ENCODE results near the gene ITPRIPL2. TPM values are rescaled to one million over a fixed set of nuclear protein-coding genes. Genes with fewer than 3 reads are reported as not detected.

The ITPRIPL2 gene
- polyA plus RNA-seq, 1 donor from 2014 or later: 4.7 TPM

DNA sequence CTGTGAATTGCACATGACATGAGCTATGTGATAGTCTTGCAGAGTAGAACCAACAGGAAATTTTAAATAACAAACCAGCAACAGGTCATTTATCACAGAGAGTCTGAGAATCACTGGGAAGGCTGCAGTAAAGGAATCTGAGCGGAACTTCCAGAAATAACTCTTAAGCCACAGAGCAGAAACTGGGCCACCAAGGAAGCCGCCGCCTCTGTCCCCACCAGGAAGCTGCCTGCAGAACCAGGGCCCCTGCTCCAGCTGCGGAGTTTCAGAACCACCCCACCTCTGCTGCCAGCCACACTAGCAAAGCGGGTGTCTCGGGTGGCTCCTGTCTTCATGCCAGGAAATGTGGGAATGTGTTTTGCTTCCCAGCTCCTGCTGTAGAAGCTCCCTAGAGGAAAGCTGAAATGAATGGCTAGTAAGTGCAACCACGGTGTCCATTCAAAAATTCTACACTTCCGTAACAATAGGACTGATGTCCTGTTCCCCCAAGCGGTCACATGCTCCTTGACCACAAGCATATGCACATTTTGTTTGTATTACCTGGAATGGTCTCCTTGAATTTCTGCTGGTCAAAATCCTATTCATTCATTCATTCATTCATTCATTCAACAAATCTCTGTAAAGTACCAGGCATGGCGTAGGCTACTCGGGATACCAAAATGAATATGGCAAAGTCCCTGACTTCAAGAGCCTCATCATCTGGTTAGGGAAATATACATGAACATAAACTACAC is 7.7 kb upstream of the ITPRIPL2 start:
- H3K4me3 Mint-ChIP-seq: no peak overlapping the region
- peaks cover 0 to 2% (median 0%) of the 10 kb centered on the region in 3 donors for H3K4me1 Mint-ChIP-seq
- peaks cover 1% of the 10 kb centered on the region for H3K36me3 Mint-ChIP-seq
- H3K27ac Mint-ChIP-seq: no peak overlapping the region
- peaks cover 0 to 2% (median 0%) of the 10 kb centered on the region in 3 donors for H3K9me3 Mint-ChIP-seq
- H3K27me3 Mint-ChIP-seq: no peaks in the 10 kb centered on the region

DNA sequence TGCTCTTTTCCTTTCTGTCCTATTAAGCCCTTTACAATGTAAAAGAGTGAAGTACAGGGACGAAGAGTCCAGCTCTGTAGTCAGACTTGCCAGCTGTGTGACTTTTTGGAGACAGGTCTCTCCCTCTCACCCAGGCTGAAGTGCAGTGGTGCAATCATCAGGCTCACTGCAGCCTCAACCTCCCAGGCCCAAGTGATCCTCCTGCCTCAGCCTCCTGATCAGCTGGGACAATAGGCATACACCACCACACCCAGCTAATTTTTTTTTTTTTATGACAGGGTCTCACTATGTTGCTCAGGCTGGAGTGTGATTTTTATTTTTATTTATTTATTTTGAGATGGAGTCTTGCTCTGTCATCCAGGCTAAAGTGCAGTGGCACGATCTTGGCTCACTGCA is 7.1 kb upstream of the ITPRIPL2 start:
- H3K36me3 Mint-ChIP-seq: peaks cover 1% of the 10 kb centered on the region
- H3K27me3 Mint-ChIP-seq: no peaks in the 10 kb centered on the region
- H3K9me3 Mint-ChIP-seq: no peaks in the 10 kb centered on the region
- H3K4me1 Mint-ChIP-seq: peaks cover 0 to 2% (median 0%) of the 10 kb centered on the region in 3 donors
- H3K4me3 Mint-ChIP-seq: no peak overlapping the region
- H3K27ac Mint-ChIP-seq: no peak overlapping the region

DNA sequence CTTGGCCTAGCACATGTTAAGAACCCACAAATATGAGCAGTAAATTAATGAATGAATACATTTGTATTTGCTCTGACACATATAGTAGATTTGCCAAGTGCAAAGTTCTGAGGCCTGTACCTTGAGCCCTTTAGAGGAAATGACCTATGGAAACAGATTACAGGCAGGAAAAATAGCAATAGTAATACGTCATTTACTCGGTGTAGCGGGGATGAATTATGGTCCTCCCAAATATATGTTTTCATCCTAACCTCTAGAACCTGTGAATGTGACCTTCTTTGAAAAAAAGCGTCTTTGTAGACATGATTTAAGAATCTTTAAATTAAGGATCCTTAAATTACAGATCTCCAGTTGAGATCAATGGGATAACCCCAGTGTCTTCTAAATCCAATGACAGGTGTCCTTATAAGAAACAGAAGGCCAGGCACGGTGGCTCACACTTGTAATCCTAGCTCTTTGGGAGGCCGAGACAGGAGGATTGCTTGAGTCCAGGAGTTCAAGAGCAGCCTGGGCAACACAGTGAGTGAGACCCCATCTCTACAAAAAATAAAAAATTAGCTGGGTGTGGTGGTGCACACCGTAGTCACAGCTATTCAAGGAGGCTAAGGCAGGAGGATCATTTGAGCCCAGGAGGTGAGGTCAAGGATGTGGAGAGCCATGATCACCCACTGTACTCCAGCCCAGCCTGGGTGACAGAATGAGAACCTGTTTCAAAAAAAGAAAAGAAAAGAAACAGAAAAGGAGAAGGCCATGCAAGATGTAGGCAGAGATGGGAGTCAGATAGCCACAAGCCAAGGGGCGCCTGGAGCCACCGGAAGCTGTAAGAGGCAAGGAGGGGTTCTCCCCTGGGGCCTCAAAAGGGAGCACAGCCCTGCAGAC is 5.1 kb upstream of the ITPRIPL2 start:
- H3K27me3 Mint-ChIP-seq: no peaks in the 10 kb centered on the region
- peaks cover 4 to 9% (median 7%) of the 10 kb centered on the region in 3 donors for H3K4me1 Mint-ChIP-seq
- no peak overlapping the region for H3K27ac Mint-ChIP-seq
- peak overlapping the region in 1 of 4 donors; percentile 49 for H3K4me3 Mint-ChIP-seq
- H3K9me3 Mint-ChIP-seq: no peaks in the 10 kb centered on the region
- peaks cover 1% of the 10 kb centered on the region for H3K36me3 Mint-ChIP-seq

DNA sequence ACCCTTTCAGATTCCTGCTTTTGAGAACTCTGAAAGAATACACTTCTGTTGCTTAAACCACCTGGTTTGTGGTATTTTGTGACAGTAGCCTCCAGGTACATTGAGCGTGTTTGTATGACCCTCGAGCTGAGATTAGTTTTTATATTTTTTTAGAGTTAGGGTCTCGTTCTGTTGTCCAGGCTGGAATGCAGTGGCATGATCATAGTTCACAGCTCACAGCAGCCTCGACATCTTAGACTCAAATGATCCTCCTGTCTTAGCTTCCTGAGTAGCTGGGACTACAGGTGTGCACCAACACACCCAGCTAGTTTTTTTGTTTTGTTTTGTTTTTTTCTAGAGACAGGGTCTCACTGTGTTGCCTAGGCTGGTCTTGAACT is 4.5 kb upstream of the ITPRIPL2 start:
- Mint-ChIP-seq H3K27me3 (no peaks in the 10 kb centered on the region), H3K9me3 (no peaks in the 10 kb centered on the region), H3K4me3 (peak overlapping the region in 1 of 4 donors; percentile 49), H3K36me3 (peaks cover 1% of the 10 kb centered on the region), H3K4me1 (peaks cover 4 to 9% (median 5%) of the 10 kb centered on the region in 3 donors), H3K27ac (no peak overlapping the region)

DNA sequence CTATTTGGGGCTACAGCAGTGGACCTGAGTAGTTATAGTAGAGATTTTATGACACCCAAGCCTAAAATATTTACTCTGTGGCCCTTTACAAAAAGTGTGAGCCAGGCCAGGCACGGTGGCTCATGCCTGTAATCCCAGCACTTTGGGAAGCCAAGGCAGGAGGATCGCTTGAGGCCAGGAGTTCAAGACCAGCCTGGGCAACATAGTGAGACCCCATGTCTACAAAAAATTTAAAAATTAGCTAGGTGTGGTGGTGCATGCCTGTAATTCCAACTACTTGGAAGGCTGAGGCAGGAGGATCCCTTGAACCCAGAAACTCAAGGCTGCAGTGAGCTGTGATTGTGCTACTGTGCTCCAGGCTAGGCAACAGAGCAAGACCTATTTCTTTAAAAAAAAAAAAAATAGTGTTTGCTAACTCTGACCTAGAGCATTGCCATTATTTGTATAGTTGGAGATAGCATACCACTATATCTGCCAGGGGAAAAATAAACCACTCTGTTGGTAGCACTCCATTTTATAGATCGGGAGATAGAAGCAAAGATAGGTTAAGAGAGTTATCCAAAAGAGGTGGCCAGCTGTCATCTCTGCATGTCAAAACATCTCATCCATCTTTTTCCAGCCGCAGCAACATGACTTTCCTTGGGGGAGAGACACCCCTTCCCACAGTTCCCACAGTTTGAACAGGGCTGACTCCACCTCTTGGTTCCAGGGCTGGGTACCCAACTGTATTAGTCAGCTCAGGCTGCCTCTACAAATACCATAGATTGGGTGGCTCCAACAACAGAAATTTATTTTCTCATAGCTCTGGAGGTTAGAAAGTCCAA is 3.0 kb upstream of the ITPRIPL2 start:
- Mint-ChIP-seq H3K27ac (peak overlapping the region in 1 of 3 donors; percentile 35), H3K9me3 (no peaks in the 10 kb centered on the region), H3K27me3 (no peaks in the 10 kb centered on the region), H3K4me3 (peak overlapping the region in 1 of 4 donors; percentile 3), H3K4me1 (peaks cover 4 to 9% (median 5%) of the 10 kb centered on the region in 3 donors), H3K36me3 (peaks cover 1% of the 10 kb centered on the region)

GRCh38 chr16:19112099-19112407 is 1.7 kb upstream of the ITPRIPL2 start:
- H3K36me3 Mint-ChIP-seq: peaks cover 1% of the 10 kb centered on the region
- no peaks in the 10 kb centered on the region for H3K27me3 Mint-ChIP-seq
- no peaks in the 10 kb centered on the region for H3K9me3 Mint-ChIP-seq
- H3K27ac Mint-ChIP-seq: peak overlapping the region in 2 of 3 donors; percentile 23 to 87
- H3K4me3 Mint-ChIP-seq: peak overlapping the region; percentile 13 to 72 (median 48)
- H3K4me1 Mint-ChIP-seq: peaks cover 14 to 19% (median 15%) of the 10 kb centered on the region in 3 donors

- Mint-ChIP-seq H3K9me3 (no peaks in the 10 kb centered on the region), H3K27me3 (no peaks in the 10 kb centered on the region), H3K36me3 (no peaks in the 10 kb centered on the region), H3K4me1 (peaks cover 29 to 34% (median 30%) of the 10 kb centered on the region in 3 donors), H3K4me3 (peak overlapping the region; percentile 83 to 91 (median 85)), H3K27ac (peak overlapping the region in 1 of 3 donors; percentile 89)
Observed at GRCh38 chr16:19114359-19115147, 789 bp downstream of the ITPRIPL2 start.

DNA sequence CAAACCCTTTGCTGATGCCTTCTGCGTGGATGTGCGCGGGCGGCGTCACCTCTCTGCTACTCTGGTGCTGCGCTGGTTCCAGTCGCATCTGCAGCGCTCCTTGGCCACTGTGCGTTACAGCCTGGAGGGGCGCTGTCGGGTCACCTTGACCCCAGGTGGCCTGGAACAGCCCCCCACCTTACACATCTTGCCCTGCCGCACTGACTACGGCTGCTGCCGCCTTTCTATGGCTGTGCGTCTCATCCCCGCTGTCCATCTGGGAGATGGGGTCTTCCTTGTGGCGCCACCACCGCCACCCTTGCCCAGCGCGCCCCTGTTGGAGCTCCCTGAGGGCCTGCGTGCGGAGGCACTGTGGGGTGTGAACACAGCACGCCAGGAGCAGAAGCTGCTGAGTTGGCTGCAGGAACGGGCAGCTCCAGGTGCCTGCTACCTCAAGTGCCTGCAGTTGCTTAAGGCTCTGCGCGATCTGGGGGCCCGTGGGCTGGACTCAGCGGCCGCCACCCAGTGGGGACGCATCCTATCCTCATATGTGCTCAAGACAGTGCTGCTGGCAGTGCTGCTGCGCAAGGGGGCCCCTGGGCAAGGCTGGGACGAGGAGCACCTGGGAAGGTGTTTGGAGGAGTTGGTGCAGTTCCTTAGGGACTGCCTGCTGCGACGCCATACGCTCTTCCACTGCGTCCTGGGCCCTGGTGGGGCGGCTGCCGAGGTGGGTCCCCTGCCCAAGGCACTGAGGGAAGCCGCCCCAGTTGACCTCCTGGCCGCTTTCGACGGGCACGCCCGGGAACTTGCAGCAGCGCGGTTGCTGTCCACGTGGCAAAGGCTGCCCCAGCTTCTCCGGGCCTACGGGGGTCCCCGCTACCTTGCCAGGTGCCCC is 1.6 kb downstream of the ITPRIPL2 start:
- Mint-ChIP-seq H3K27ac (no peak overlapping the region), H3K4me3 (peak overlapping the region; percentile 40 to 72 (median 63)), H3K4me1 (peaks cover 29 to 35% (median 30%) of the 10 kb centered on the region in 3 donors), H3K36me3 (no peaks in the 10 kb centered on the region), H3K9me3 (no peaks in the 10 kb centered on the region), H3K27me3 (no peaks in the 10 kb centered on the region)

GRCh38 chr16:19116711-19117449 is 3.1 kb downstream of the ITPRIPL2 start:
- H3K4me1 Mint-ChIP-seq: peaks cover 28 to 35% (median 29%) of the 10 kb centered on the region in 3 donors
- no peaks in the 10 kb centered on the region for H3K9me3 Mint-ChIP-seq
- peak overlapping the region; percentile 53 to 92 (median 74) for H3K4me3 Mint-ChIP-seq
- no peaks in the 10 kb centered on the region for H3K27me3 Mint-ChIP-seq
- peaks cover 1% of the 10 kb centered on the region for H3K36me3 Mint-ChIP-seq
- H3K27ac Mint-ChIP-seq: peak overlapping the region; percentile 76 to 93 (median 82)

DNA sequence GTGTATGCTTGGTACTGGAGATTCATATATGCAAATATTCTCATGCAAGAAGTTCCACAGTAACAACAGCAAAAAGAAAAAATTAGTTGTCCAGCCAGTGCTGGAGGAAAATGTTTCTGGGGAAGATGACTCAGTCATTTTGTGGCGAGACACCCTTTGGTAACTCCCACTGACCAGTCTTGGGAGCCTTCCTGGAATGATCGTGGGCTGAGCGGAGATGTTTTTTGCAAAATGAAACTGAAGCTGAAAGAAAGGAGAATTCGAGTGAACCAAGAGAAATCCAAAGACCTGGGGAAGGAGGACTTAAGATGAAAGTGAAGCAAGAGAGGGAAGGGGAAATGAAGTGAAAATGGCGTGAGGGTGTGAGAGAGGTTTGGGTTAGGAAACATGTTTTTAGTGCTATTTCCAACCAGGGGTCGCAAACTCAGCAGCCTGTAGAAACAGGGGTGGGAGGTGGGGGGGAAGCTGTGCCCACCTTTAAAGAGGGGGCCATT is 5.2 kb downstream of the ITPRIPL2 start:
- no peaks in the 10 kb centered on the region for H3K9me3 Mint-ChIP-seq
- H3K36me3 Mint-ChIP-seq: peaks cover 1% of the 10 kb centered on the region
- H3K27me3 Mint-ChIP-seq: no peaks in the 10 kb centered on the region

DNA sequence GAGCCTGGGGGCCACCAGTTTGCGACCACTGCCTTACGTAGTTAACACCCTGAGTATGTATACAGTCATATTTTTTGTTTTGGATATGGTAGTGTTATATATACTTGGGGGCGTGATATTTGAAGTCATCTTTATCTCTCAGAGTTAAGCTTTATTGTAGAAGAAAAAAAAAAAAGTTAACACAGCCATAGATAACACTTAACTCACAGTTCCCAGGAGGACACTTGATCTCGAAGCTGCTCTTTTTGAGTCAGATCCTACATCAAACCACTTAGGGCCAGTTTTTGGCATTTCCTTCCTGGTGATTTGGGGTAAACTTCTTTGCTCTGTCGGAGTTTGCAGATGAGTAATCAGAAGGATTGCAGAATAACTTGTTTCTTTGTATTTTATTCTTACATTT is 5.8 kb downstream of the ITPRIPL2 start:
- Mint-ChIP-seq H3K36me3 (peaks cover 1% of the 10 kb centered on the region), H3K27ac (peak overlapping the region in 2 of 3 donors; percentile 89 to 93), H3K4me3 (peak overlapping the region in 3 of 4 donors; percentile 57 to 92 (median 81))

More for the DNA sequence above, 5.2 kb downstream of the ITPRIPL2 start:
- Mint-ChIP-seq H3K4me1 (peaks cover 25 to 27% (median 27%) of the 10 kb centered on the region in 3 donors), H3K27ac (peak overlapping the region; percentile 7 to 98 (median 93)), H3K4me3 (peak overlapping the region; percentile 75 to 98 (median 86))

DNA sequence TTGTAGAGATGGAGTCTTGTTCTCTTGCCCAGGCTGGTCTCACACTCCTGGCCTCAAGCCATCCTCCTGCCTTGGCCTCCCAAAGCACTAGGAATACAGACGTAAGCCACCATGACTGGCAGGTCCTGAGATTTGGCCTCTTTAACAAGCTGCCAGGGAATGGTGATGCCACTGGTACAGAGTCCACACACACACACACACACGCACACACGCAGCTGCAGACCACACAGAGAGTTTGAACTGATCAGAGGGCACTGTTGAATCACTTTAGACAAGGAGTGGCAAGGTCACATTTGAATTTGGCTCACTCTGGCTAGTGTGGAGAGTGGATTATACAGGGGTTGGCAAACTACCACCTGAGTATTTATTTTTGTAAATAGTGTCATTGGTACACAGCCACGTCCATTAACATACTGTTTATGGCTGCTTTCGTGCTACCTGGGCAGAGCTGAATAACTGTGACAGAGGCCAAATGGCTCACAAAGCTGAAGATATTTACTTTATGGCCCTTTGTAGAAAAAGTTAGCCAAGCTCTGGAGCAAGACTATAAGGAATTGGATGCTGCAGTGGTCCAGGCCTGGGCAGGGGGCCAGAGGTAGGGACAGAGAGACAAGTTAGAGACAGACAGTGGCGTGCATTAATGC is 9.9 kb downstream of the ITPRIPL2 start:
- Mint-ChIP-seq H3K9me3 (peaks cover 0 to 4% (median 2%) of the 10 kb centered on the region in 3 donors), H3K36me3 (peaks cover 4% of the 10 kb centered on the region), H3K27ac (peak overlapping the region in 2 of 3 donors; percentile 13 to 46), H3K4me1 (peaks cover 11 to 24% (median 19%) of the 10 kb centered on the region in 3 donors), H3K4me3 (no peak overlapping the region), H3K27me3 (no peaks in the 10 kb centered on the region)

More for the DNA sequence above, 5.8 kb downstream of the ITPRIPL2 start:
- Mint-ChIP-seq H3K4me1 (peaks cover 25 to 27% (median 27%) of the 10 kb centered on the region in 3 donors), H3K9me3 (no peaks in the 10 kb centered on the region), H3K27me3 (no peaks in the 10 kb centered on the region)

All from IgD-negative memory B cell (primary cell).